SU-DHL-6 (cell line): ENCODE results near the gene SIX4.

Experiments
- CTCF ChIP-seq: fragments of 200-600 bp; sonication (generic); IDR thresholded peaks from one replicate; pipeline ENCODE4 v1.5.1; 2017; ENCODE audit warnings: antibody characterized with exemption, mild to moderate bottlenecking, low read length, moderate library complexity; ENCODE audit not compliant: insufficient read depth, poor library complexity, severe bottlenecking
- EZH2phosphoT487 ChIP-seq: fragments of 200-600 bp; sonication (generic), shearing (Covaris generic); conservative IDR thresholded peaks from 2 replicates; pipeline ENCODE4 v1.6.1; 2018; ENCODE audit warnings: mild to moderate bottlenecking, antibody characterized with exemption, low read length, moderate library complexity, mixed read lengths

GRCh38 chr14:60722357-60723115 is 1.6 kb downstream of the SIX4 start:
- TF ChIP-seq CTCF (no peak), EZH2phosphoT487 (no peak)
